Uterus (tissue), 2 donors: Measurements from ENCODE around the gene DNAH12.

Source experiments
- CTCF ChIP-seq, 4 experiments: fragments of 200-600 bp in 2 of 4; fragments of 450-650 bp in 2 of 4; sonication (generic) in 2 of 4; IDR thresholded peaks; one replicate each; pipeline ENCODE4 v1.5.1; 2016 to 2019; ENCODE audit warnings: antibody characterized with exemption in 4 of 4, mild to moderate bottlenecking in 2 of 4, moderate library complexity in 1 of 4
- POLR2A ChIP-seq, 2 donors: fragments of 450-650 bp; IDR thresholded peaks; one replicate each; pipeline ENCODE4 v1.6.1; 2016; ENCODE audit warnings: antibody characterized with exemption in 2 of 2, mild to moderate bottlenecking in 1 of 2, moderate library complexity in 1 of 2

GRCh38 chr3:57393977-57394376, 150.2 kb downstream of the DNAH12 start:
- no peak for TF ChIP-seq CTCF (IDR thresholded peaks at IDR 0.05)
- TF ChIP-seq POLR2A (IDR thresholded peaks at IDR 0.05) = no peak
